Gastrocnemius medialis (tissue), 4 donors: ENCODE results near the gene PHKA2. TPM values are rescaled to one million over a fixed set of nuclear protein-coding genes. Genes with fewer than 3 reads are reported as not detected.

ENCODE experiments used
- ATAC-seq, 2 donors: fragments of 150-250 bp; one replicate each; pipeline ENCODE4 v1.9.1; 2016
- DNase-seq, 2 donors: peaks; one replicate each; pipeline ENCODE4 v3.0.0-alpha.2; 2019
- H3K27ac ChIP-seq, 4 donors: fragments of 200-600 bp; sonication (generic); 1 replicate in 1 of 4; 2 replicates in 3 of 4; pipeline ENCODE4 v1.5.1; 2016 to 2018; ENCODE audit warnings: mild to moderate bottlenecking in 2 of 4, moderate library complexity in 1 of 4
- H3K27me3 ChIP-seq, 3 donors: fragments of 200-600 bp; sonication (generic) in 2 of 3; 1 replicate in 1 of 3; 2 replicates in 2 of 3; pipeline versions ENCODE4 v1.5.1 to v1.6.0; 2016 to 2019; ENCODE audit warnings: mild to moderate bottlenecking in 1 of 3, moderate library complexity in 1 of 3
- H3K36me3 ChIP-seq, 2 donors: fragments of 200-600 bp; sonication (generic) in 1 of 2; one replicate each; pipeline ENCODE4 v1.5.1; 2017 to 2018
- H3K4me1 ChIP-seq, 2 donors: fragments of 200-600 bp; sonication (generic) in 1 of 2; one replicate each; pipeline ENCODE4 v1.5.1; 2016 to 2017; ENCODE audit warnings: mild to moderate bottlenecking in 2 of 2
- H3K4me3 ChIP-seq, 4 donors: fragments of 200-600 bp; sonication (generic) in 3 of 4; 1 replicate in 1 of 4; 2 replicates in 3 of 4; pipeline ENCODE4 v1.5.1; 2016 to 2019; ENCODE audit warnings: mild to moderate bottlenecking in 2 of 4
- H3K9me3 ChIP-seq, 3 donors: fragments of 200-600 bp; sonication (generic) in 2 of 3; 1 replicate in 1 of 3; 2 replicates in 2 of 3; pipeline ENCODE4 v1.5.1; 2016 to 2019
- CTCF ChIP-seq, 5 experiments: fragments of 450-650 bp in 3 of 5; fragments of 200-600 bp in 2 of 5; sonication (generic) in 2 of 5; IDR thresholded peaks in 4 of 5; conservative IDR thresholded peaks in 1 of 5; 1 replicate in 4 of 5; 2 replicates in 1 of 5; pipeline ENCODE4 v1.5.1; 2016 to 2019; ENCODE audit warnings: antibody characterized with exemption in 5 of 5, mild to moderate bottlenecking in 3 of 5, moderate library complexity in 3 of 5
- POLR2A ChIP-seq, 2 donors: fragments of 450-650 bp; IDR thresholded peaks; one replicate each; pipeline ENCODE4 v1.6.1; 2017; ENCODE audit warnings: antibody characterized with exemption in 2 of 2, mild to moderate bottlenecking in 2 of 2, moderate library complexity in 2 of 2
- in situ Hi-C, 4 donors: fragments of 200-750 bp; cut with MboI; loops; one replicate each; pipeline versions ENCODE4 v1.15.0 to v1.8.0; 2017; ENCODE audit warnings: low sequenced_read_pairs in 4 of 4
- intact Hi-C: fragments of 100-400 bp; cut with DNase I; formaldehyde crosslinking; loops from one replicate; pipeline ENCODE4 v1.15.1; 2023; ENCODE audit warnings: low total_unique reads
- total RNA-seq, 4 donors: library from RNA; depleted of rRNA; stranded (reverse); fragments of >200 nt; gene quantifications; one replicate each; pipeline versions ENCODE4 v1.1.0 to v1.2.3, GENCODE V29; 2016

PHKA2 gene
- total RNA-seq, 4 donors from 2014 or later, result 4.6 to 20.6 (median 11.0) TPM

GRCh38 chrX:18887825-18888212 is 96.1 kb downstream of the PHKA2 start:
- no peak for ATAC-seq
- TF ChIP-seq CTCF (IDR thresholded peaks at IDR 0.05 in 4 of 5, conservative IDR thresholded peaks at IDR 0.05 in 1 of 5), result no peak
- TF ChIP-seq POLR2A (IDR thresholded peaks at IDR 0.05), result no peak
- peak overlapping the region in 3 of 4 donors; percentile 45 to 49 (median 47) for H3K4me3 ChIP-seq
- in situ Hi-C loops (loop anchor here in 3 of 4 donors (25.0 kb wide), 2 partner anchors 201 to 449 kb away; partner anchors contain the start of gene PDHA1 (in 1 of the 3)), intact Hi-C loops (loop anchor here (2.0 to 5.0 kb wide), 4 partner anchors 55 to 1151 kb away; partner anchors contain the start of genes PDHA1 and SCML1)
- peaks cover 12 to 20% of the 10 kb centered on the region in 2 donors for H3K4me1 ChIP-seq
- no peaks in the 10 kb centered on the region for H3K27me3 ChIP-seq
- H3K27ac ChIP-seq, result peak overlapping the region; percentile 84 to 90 (median 86)
- DNase-seq, result no peak
- H3K36me3 ChIP-seq, result no peaks in the 10 kb centered on the region
- H3K9me3 ChIP-seq, result no peaks in the 10 kb centered on the region

- no peaks in the 10 kb centered on the region for H3K27me3 ChIP-seq
- H3K36me3 ChIP-seq, result no peaks in the 10 kb centered on the region
- peak overlapping the region; percentile 45 to 49 (median 48) for H3K4me3 ChIP-seq
- in situ Hi-C loops, result loop anchor here in 3 of 4 donors (25.0 kb wide), 2 partner anchors 200 to 450 kb away; partner anchors contain the start of gene PDHA1 (in 1 of the 3)
- DNase-seq (peak; percentile 56 to 60), ATAC-seq (peak; percentile 27 to 40)
- no peaks in the 10 kb centered on the region for H3K9me3 ChIP-seq
- peaks cover 12 to 20% of the 10 kb centered on the region in 2 donors for H3K4me1 ChIP-seq
- TF ChIP-seq CTCF (IDR thresholded peaks at IDR 0.05 in 4 of 5, conservative IDR thresholded peaks at IDR 0.05 in 1 of 5) (no peak), POLR2A (IDR thresholded peaks at IDR 0.05) (peak in 1 of 2 donors; percentile 35)
- intact Hi-C loops, result loop anchor here (2.0 to 5.0 kb wide), 4 partner anchors 54 to 1150 kb away; partner anchors contain the start of genes PDHA1 and SCML1
- peak overlapping the region; percentile 84 to 90 (median 86) for H3K27ac ChIP-seq
Observed at GRCh38 chrX:18887177-18887824, 96.6 kb downstream of the PHKA2 start.

- peak; percentile 33 to 40 for TF ChIP-seq POLR2A (IDR thresholded peaks at IDR 0.05)
- TF ChIP-seq CTCF (IDR thresholded peaks at IDR 0.05 in 4 of 5, conservative IDR thresholded peaks at IDR 0.05 in 1 of 5), result peak; percentile 51 to 66 (median 65)
- peak; percentile 71 to 78 for ATAC-seq
- Histone ChIP-seq H3K4me3 (peak overlapping the region; percentile 45 to 49 (median 48)), H3K9me3 (no peaks in the 10 kb centered on the region), H3K27me3 (no peaks in the 10 kb centered on the region), H3K36me3 (no peaks in the 10 kb centered on the region), H3K4me1 (peaks cover 12 to 20% of the 10 kb centered on the region in 2 donors), H3K27ac (peak overlapping the region; percentile 84 to 90 (median 86))
- in situ Hi-C loops (loop anchor here in 3 of 4 donors (25.0 kb wide), 2 partner anchors 199 to 451 kb away; partner anchors contain the start of gene PDHA1 (in 1 of the 3)), intact Hi-C loops (loop anchor here (2.0 to 5.0 kb wide), 4 partner anchors 54 to 1149 kb away; partner anchors contain the start of genes PDHA1 and SCML1)
- peak; percentile 56 to 85 for DNase-seq
Observed at GRCh38 chrX:18886344-18887161, 97.4 kb downstream of the PHKA2 start.

- DNase-seq (no peak), ATAC-seq (no peak)
- in situ Hi-C loops, result loop anchor here in 3 of 4 donors (25.0 kb wide), 2 partner anchors 199 to 451 kb away; partner anchors contain the start of gene PDHA1 (in 1 of the 3)
- Histone ChIP-seq H3K36me3 (no peaks in the 10 kb centered on the region), H3K27me3 (no peaks in the 10 kb centered on the region), H3K27ac (peak overlapping the region; percentile 84 to 90 (median 86)), H3K4me3 (peak overlapping the region; percentile 45 to 49 (median 48)), H3K4me1 (peaks cover 12 to 20% of the 10 kb centered on the region in 2 donors), H3K9me3 (no peaks in the 10 kb centered on the region)
- TF ChIP-seq POLR2A (IDR thresholded peaks at IDR 0.05) (no peak), CTCF (IDR thresholded peaks at IDR 0.05 in 4 of 5, conservative IDR thresholded peaks at IDR 0.05 in 1 of 5) (no peak)
- intact Hi-C loops, result loop anchor here (2.0 to 5.0 kb wide), 4 partner anchors 53 to 1149 kb away; partner anchors contain the start of genes PDHA1 and SCML1
Observed at GRCh38 chrX:18886005-18886343, 97.9 kb downstream of the PHKA2 start.
